K562 (cell line): ENCODE data around the gene SLA2. TPM values are rescaled to one million over a fixed set of nuclear protein-coding genes. Genes with fewer than 3 reads are reported as not detected.
A peak's percentile ranks its signal among the peaks of the same experiment; 100 is the strongest.

Experiments used
- E2F3 ChIP-seq: fragments of 250-450 bp; sonication (Bioruptor Pico); IDR thresholded peaks from 2 replicates; pipeline ENCODE4 v1.4.0; 2020; ENCODE audit warnings: mild to moderate bottlenecking
- ID3 ChIP-seq, 2 experiments: fragments of 250-450 bp in 1 of 2; fragments of 450-650 bp in 1 of 2; sonication (Bioruptor Pico) in 1 of 2; IDR thresholded peaks; 2 replicates each; pipeline versions ENCODE4 v1.6.1 to v1.8.0; 2016 to 2021; ENCODE audit warnings: mild to moderate bottlenecking in 2 of 2, moderate library complexity in 2 of 2, missing compliant biosample characterization in 1 of 2, missing genetic modification characterization in 1 of 2
- MGA ChIP-seq: fragments of 450-650 bp; IDR thresholded peaks from 2 replicates; pipeline ENCODE4 v1.6.1; 2016; ENCODE audit warnings: mild to moderate bottlenecking, moderate library complexity
- PBX2 ChIP-seq, 2 experiments: IDR thresholded peaks in 1 of 2; conservative IDR thresholded peaks in 1 of 2; 2 replicates each; pipeline ENCODE4 v1.6.1; 2016; ENCODE audit warnings: low read depth in 2 of 2, mild to moderate bottlenecking in 1 of 2, missing compliant biosample characterization in 1 of 2, missing genetic modification characterization in 1 of 2, moderate library complexity in 1 of 2
- ZC3H4 ChIP-seq: sonication (generic); formaldehyde crosslinking; IDR thresholded peaks from 2 replicates; pipeline ENCODE4 v1.9.0; 2021; ENCODE audit warnings: missing genetic modification reagents, borderline replicate concordance
- ZNF12 ChIP-seq: sonication (generic); formaldehyde crosslinking; IDR thresholded peaks from 2 replicates; pipeline ENCODE4 v1.4.0; 2020; ENCODE audit warnings: mild to moderate bottlenecking, missing genetic modification reagents
- ZNF766 ChIP-seq: fragments of 200-800 bp; sonication (Bioruptor generic); conservative IDR thresholded peaks from 2 replicates; pipeline ENCODE4 v1.6.1; 2016; ENCODE audit warnings: missing genetic modification characterization, missing compliant biosample characterization
- polyA plus RNA-seq, 8 experiments: library from polyadenylated mRNA; depleted of rRNA in 4 of 8; stranded (reverse) in 5 of 8; unstranded in 3 of 8; fragments of >200 nt; fragmentation: Nextera tagmentation in 2 of 8; fragmentation: Illumina TruSeq in 1 of 8; extraction: Ambion mirVana in 2 of 8; extraction: Trizol in 1 of 8; gene quantifications; 2 replicates each; pipeline versions ENCODE4 v1.2.1 to v1.2.3, GENCODE V29; 2011 to 2014; ENCODE audit warnings: inconsistent platforms in 1 of 8, missing spikeins in 1 of 8
- total RNA-seq, 7 experiments: library from RNA; depleted of rRNA in 6 of 7; stranded (reverse); fragments of >200 nt in 6 of 7; fragmentation: Illumina TruSeq in 2 of 7; extraction: Trizol in 2 of 7; gene quantifications; 2 replicates each; pipeline versions ENCODE4 v1.2.1 to v1.2.3, GENCODE V29; 2011 to 2021; ENCODE audit warnings: low replicate concordance in 1 of 7

SLA2 gene
- total and polyA plus RNA-seq, 9 of the 15 experiments (the other 6 are each of a cell fraction or from before 2014, with no cell fraction given): 0.07 TPM; not detected in 7

- no peak for TF ChIP-seq PBX2 (CRISPR knock-in tag; IDR thresholded peaks at IDR 0.05; ENCODE audit: low read depth)
- TF ChIP-seq PBX2 (tag; conservative IDR thresholded peaks at IDR 0.05; ENCODE audit: low read depth): no peak
- TF ChIP-seq MGA: peak; percentile 82; the same call in 1 of the 2 replicates
- 0 out of 2 replicates have a peak, but pooled peaks have one; percentile 31 for TF ChIP-seq ZNF12 (CRISPR knock-in tag)
- TF ChIP-seq E2F3: no peak
- TF ChIP-seq ID3 (CRISPR knock-in tag; IDR thresholded peaks at IDR 0.05): no peak
- peak; percentile 38; the same call in 1 of the 2 replicates for TF ChIP-seq ID3 (tag; IDR thresholded peaks at IDR 0.05)
- TF ChIP-seq ZC3H4 (CRISPR knock-in tag): peak; percentile 12; the same call in 1 of the 2 replicates
- no peak; the same call in 1 of the 2 replicates for TF ChIP-seq ZNF766
These were observed 41.0 kb downstream of the SLA2 start (continued) for GRCh38 chr20:36604952-36605398.
